Activated B cell treated with CpG ODN at 0.5 μM for 24 hours (primary cell): ENCODE measurements around the gene LIN54. TPM values are rescaled to one million over a fixed set of nuclear protein-coding genes. Genes with fewer than 3 reads are reported as not detected.

Experiments used
- ATAC-seq: fragments of 200-7000 bp; cut with Tn5 transposase; one replicate; pipeline ENCODE4 v1.10.0; 2021; ENCODE audit warnings: low read depth, mild to moderate bottlenecking, moderate library complexity
- CTCF ChIA-PET: fragments of 350-600 bp; sonication (Branson Sonifier 250); formaldehyde crosslinking; loops from one replicate; lab custom pipeline; 2021; ENCODE audit warnings: antibody characterized with exemption; lab: Charles Lee
- POLR2A ChIA-PET: fragments of 350-600 bp; sonication (Branson Sonifier 250); formaldehyde crosslinking; loops from one replicate; lab custom pipeline; 2021; ENCODE audit warnings: antibody characterized with exemption; lab: Charles Lee
- DNase-seq: peaks from one replicate; pipeline ENCODE4 v3.0.0; 2022
- H3K27ac Mint-ChIP-seq: one replicate; pipeline ENCODE4 v1.8.0; 2020; ENCODE audit warnings: mixed read lengths
- H3K27me3 Mint-ChIP-seq: one replicate; pipeline ENCODE4 v1.8.0; 2021; ENCODE audit warnings: mixed read lengths
- H3K36me3 Mint-ChIP-seq: one replicate; pipeline ENCODE4 v1.8.0; 2021; ENCODE audit warnings: low read depth, mixed read lengths
- H3K4me1 Mint-ChIP-seq: one replicate; pipeline ENCODE4 v1.8.0; 2021; ENCODE audit warnings: mixed read lengths
- H3K4me3 Mint-ChIP-seq: one replicate; pipeline ENCODE4 v1.8.0; 2020; ENCODE audit warnings: mild to moderate bottlenecking, mixed read lengths
- H3K9me3 Mint-ChIP-seq: one replicate; pipeline ENCODE4 v1.8.0; 2020; ENCODE audit warnings: mixed read lengths
- CTCF ChIP-seq: fragments of 200-600 bp; IDR thresholded peaks from one replicate; pipeline ENCODE4 v1.8.0; 2022; ENCODE audit warnings: antibody characterized with exemption, mild to moderate bottlenecking
- intact Hi-C: fragments of 100-400 bp; cut with micrococcal nuclease; formaldehyde crosslinking; loops from one replicate; pipeline ENCODE4 v1.15.1; 2024
- total RNA-seq: library from RNA; stranded (reverse); gene quantifications from 2 replicates; pipeline ENCODE4 v1.2.3, GENCODE V29; 2022

Gene LIN54
- total RNA-seq, 1 donor from 2014 or later = 12.1 TPM

GRCh38 chr4:82984459-82984858 is 26.2 kb downstream of the LIN54 start:
- Mint-ChIP-seq H3K9me3 (no peaks in the 10 kb centered on the region), H3K4me3 (no peak overlapping the region), H3K27ac (no peak overlapping the region), H3K4me1 (peaks cover 4% of the 10 kb centered on the region), H3K27me3 (no peaks in the 10 kb centered on the region), H3K36me3 (peaks cover 22% of the 10 kb centered on the region)
- ATAC-seq = no peak
- ChIA-PET CTCF (no interaction called here), POLR2A (no interaction called here)
- intact Hi-C loops = no loop called here
- DNase-seq = no peak
- no peak for TF ChIP-seq CTCF

GRCh38 chr4:82983444-82983843 is 27.2 kb downstream of the LIN54 start:
- Mint-ChIP-seq H3K4me1 (no peaks in the 10 kb centered on the region), H3K4me3 (no peak overlapping the region), H3K27me3 (no peaks in the 10 kb centered on the region), H3K36me3 (peaks cover 24% of the 10 kb centered on the region), H3K27ac (no peak overlapping the region), H3K9me3 (no peaks in the 10 kb centered on the region)
- intact Hi-C loops = no loop called here
- DNase-seq (no peak), ATAC-seq (no peak)
- TF ChIP-seq CTCF = no peak
- CTCF ChIA-PET = no interaction called here
- POLR2A ChIA-PET = no interaction called here

GRCh38 chr4:82981138-82981537 is 29.5 kb downstream of the LIN54 start:
- H3K4me1 Mint-ChIP-seq = no peaks in the 10 kb centered on the region
- ChIA-PET POLR2A (no interaction called here), CTCF (no interaction called here)
- no peaks in the 10 kb centered on the region for H3K9me3 Mint-ChIP-seq
- intact Hi-C loops = no loop called here
- no peak for ATAC-seq
- no peak for TF ChIP-seq CTCF
- DNase-seq = no peak
- peaks cover 30% of the 10 kb centered on the region for H3K36me3 Mint-ChIP-seq
- no peak overlapping the region for H3K27ac Mint-ChIP-seq
- H3K4me3 Mint-ChIP-seq = no peak overlapping the region
- H3K27me3 Mint-ChIP-seq = no peaks in the 10 kb centered on the region

- intact Hi-C loops = no loop called here
- H3K9me3 Mint-ChIP-seq = no peaks in the 10 kb centered on the region
- no peaks in the 10 kb centered on the region for H3K27me3 Mint-ChIP-seq
- H3K4me3 Mint-ChIP-seq = no peak overlapping the region
- DNase-seq (no peak), ATAC-seq (no peak)
- CTCF ChIA-PET = no interaction called here
- TF ChIP-seq CTCF = no peak
- no peak overlapping the region for H3K27ac Mint-ChIP-seq
- H3K36me3 Mint-ChIP-seq = peaks cover 44% of the 10 kb centered on the region
- H3K4me1 Mint-ChIP-seq = no peaks in the 10 kb centered on the region
- POLR2A ChIA-PET = no interaction called here
Observed at GRCh38 chr4:82975792-82976191, 34.8 kb downstream of the LIN54 start.

GRCh38 chr4:82969414-82969813 is 41.2 kb downstream of the LIN54 start:
- Mint-ChIP-seq H3K27me3 (no peaks in the 10 kb centered on the region), H3K27ac (no peak overlapping the region), H3K9me3 (no peaks in the 10 kb centered on the region), H3K4me1 (peaks cover 11% of the 10 kb centered on the region), H3K4me3 (no peak overlapping the region), H3K36me3 (peaks cover 63% of the 10 kb centered on the region)
- DNase-seq (no peak), ATAC-seq (no peak)
- POLR2A ChIA-PET = no interaction called here
- no peak for TF ChIP-seq CTCF
- intact Hi-C loops = no loop called here
- CTCF ChIA-PET = no interaction called here
